Measurements from ENCODE around the gene DIRAS3. TPM values are rescaled to one million over a fixed set of nuclear protein-coding genes. Genes with fewer than 3 reads are reported as not detected.
A peak's percentile ranks its signal among the peaks of the same experiment; 100 is the strongest.

Gene DIRAS3
- total and polyA plus RNA-seq, 2 of the 8 experiments (the other 6 are each of a cell fraction or from before 2014, with no cell fraction given) = 0.11 TPM; not detected in 1

DNA sequence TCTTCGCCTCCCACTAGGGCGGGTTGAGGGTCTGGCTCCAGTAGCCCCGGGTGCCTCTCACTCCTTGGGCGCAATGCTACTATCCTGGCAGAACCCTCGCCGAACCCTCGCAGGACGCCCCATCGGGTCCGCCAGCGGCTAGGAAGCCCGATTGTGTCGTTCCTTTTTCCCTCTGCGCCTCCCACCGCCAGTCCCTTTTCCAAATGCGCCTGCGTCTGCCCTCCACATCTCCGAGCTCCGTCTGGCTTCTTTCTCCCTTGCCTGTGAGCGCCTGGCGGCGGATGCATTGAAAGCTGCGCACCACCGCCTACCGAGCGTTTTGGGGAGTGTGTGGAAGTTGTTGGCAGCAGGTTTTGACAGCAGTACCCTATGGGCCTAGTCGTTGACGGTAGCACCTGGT is 1.0 kb upstream of the DIRAS3 start:
- Histone ChIP-seq H2BK5ac (ENCODE audit: low read depth, low read length) (no peak overlapping the region), H3K56ac (replicated peaks; ENCODE audit: insufficient read length, low read depth, low read length) (no peak overlapping the region), H4K8ac (ENCODE audit: extremely low read depth, insufficient read depth, low read length) (no peak overlapping the region), H3K4ac (replicated peaks; ENCODE audit: insufficient read length, low read depth, low read length) (no peak overlapping the region), H3K27me3 (replicated peaks in 1 of 4; ENCODE audit: control insufficient read depth in 3 of 4, extremely low read depth in 1 of 4, insufficient read depth in 3 of 4, low read length in 3 of 4) (peaks cover 0 to 22% (median 15%) of the 10 kb centered on the region in 4 experiments; a peak in 6 of 7 replicates), H3K4me1 (replicated peaks in 1 of 4; ENCODE audit: control insufficient read depth in 3 of 4, insufficient read depth in 4 of 4, low read length in 3 of 4) (peaks cover 0 to 6% (median 0%) of the 10 kb centered on the region in 4 experiments; a peak in 3 of 7 replicates), H3K27ac (ENCODE audit: low read depth, low read length) (no peak overlapping the region), H3K4me3 (ENCODE audit: extremely low read depth in 1 of 4, insufficient read depth in 2 of 4, low read depth in 3 of 4, low read length in 4 of 4) (peak overlapping the region in 3 of 4 experiments; percentile 19 to 56 (median 29); a peak in 5 of 8 replicates), H3K9me3 (ENCODE audit: insufficient read depth in 2 of 2, low read depth in 1 of 2, low read length in 1 of 2) (peaks cover 0 to 5% of the 10 kb centered on the region in 2 experiments; a peak in 1 of 4 replicates), H3K23ac (ENCODE audit: insufficient read length) (no peak overlapping the region), H3K36me3 (ENCODE audit: control insufficient read depth in 2 of 4, insufficient read depth in 4 of 4, low read length in 3 of 4) (no peaks in the 10 kb centered on the region), H2BK120ac (replicated peaks; ENCODE audit: low read depth, low read length) (no peak overlapping the region), H2BK20ac (ENCODE audit: low read length) (no peak overlapping the region), H3K14ac (ENCODE audit: insufficient read length) (no peak overlapping the region), H2BK12ac (ENCODE audit: low read depth, low read length) (no peak overlapping the region), H4K5ac (ENCODE audit: insufficient read length, low read depth, low read length) (no peak overlapping the region), H3K9ac (replicated peaks in 1 of 4; ENCODE audit: extremely low read depth in 1 of 4, low read depth in 3 of 4, low read length in 3 of 4) (no peak overlapping the region), H3K18ac (ENCODE audit: extremely low read depth, low read length) (no peak overlapping the region), H2BK15ac (ENCODE audit: low read length) (no peak overlapping the region), H2AK5ac (ENCODE audit: low read depth, low read length) (no peak overlapping the region), H4K20me1 (replicated peaks in 1 of 2; ENCODE audit: control insufficient read depth in 1 of 2, insufficient read depth in 2 of 2, low read length in 2 of 2) (no peaks in the 10 kb centered on the region), H3K79me2 (ENCODE audit: control insufficient read depth in 1 of 2, insufficient read depth in 2 of 2, low read length in 2 of 2) (no peaks in the 10 kb centered on the region), H3K79me1 (ENCODE audit: low read depth, low read length) (no peaks in the 10 kb centered on the region), H3K23me2 (ENCODE audit: low read depth, low read length) (no peaks in the 10 kb centered on the region), H2AFZ (ENCODE audit: low read length) (no peak overlapping the region), H4K91ac (replicated peaks; ENCODE audit: insufficient read length, low read length) (no peak overlapping the region), H3K4me2 (ENCODE audit: insufficient read depth in 1 of 2, low read depth in 2 of 2, low read length in 2 of 2) (peak overlapping the region; percentile 70 to 84)
- ChIA-PET POLR2A (ENCODE audit: partially characterized antibody) (no interaction called here), CTCF (ENCODE audit: partially characterized antibody) (no interaction called here)
- no peak for FAIRE-seq
- peak in 1 of 2 experiments; percentile 64 for DNase-seq (ENCODE audit: low read depth in 1 of 2, low spot score in 2 of 2)
- WGBS, 2 experiments (ENCODE audit: extremely low coverage in 1 of 2, insufficient coverage in 1 of 2, insufficient read length in 1 of 2, insufficient replicate concordance in 2 of 2, low coverage in 1 of 2, low lambda C conversion rate in 2 of 2, missing lambda C conversion rate in 1 of 2) = 43% methylated on average over 23 of the region's 28 CpGs; no CpG with 5 or more reads in 1 of the 2 experiments
- TF ChIP-seq ASH2L (IDR thresholded peaks at IDR 0.05; ENCODE audit: low read length) (no peak), CBX5 (IDR thresholded peaks at IDR 0.05; ENCODE audit: low read depth, low read length) (no peak), SAP30 (IDR thresholded peaks at IDR 0.05; ENCODE audit: insufficient read depth, insufficient replicate concordance, low read length) (no peak), GABPA (IDR thresholded peaks at IDR 0.05; ENCODE audit: borderline replicate concordance, insufficient read depth, low read length) (no peak), HDAC2 (IDR thresholded peaks at IDR 0.05; ENCODE audit: borderline replicate concordance in 1 of 2, low read depth in 2 of 2, low read length in 2 of 2) (no peak), CEBPB (IDR thresholded peaks at IDR 0.05; ENCODE audit: low read depth, low read length) (no peak), KDM1A (IDR thresholded peaks at IDR 0.05; ENCODE audit: borderline replicate concordance, low read length) (no peak), TEAD4 (IDR thresholded peaks at IDR 0.05; ENCODE audit: low read depth, low read length) (no peak), CTBP2 (IDR thresholded peaks at IDR 0.05; ENCODE audit: borderline replicate concordance, insufficient read depth, insufficient read length, low read length) (no peak), NRF1 (IDR thresholded peaks at IDR 0.05; ENCODE audit: low read depth, low read length) (0 out of 2 replicates have a peak, but pooled peaks have one; percentile 12), TAF1 (IDR thresholded peaks at IDR 0.05; ENCODE audit: low read depth, low read length) (no peak), JUND (IDR thresholded peaks at IDR 0.05; ENCODE audit: low read length) (no peak)
- TF ChIP-seq, protein P1, sequence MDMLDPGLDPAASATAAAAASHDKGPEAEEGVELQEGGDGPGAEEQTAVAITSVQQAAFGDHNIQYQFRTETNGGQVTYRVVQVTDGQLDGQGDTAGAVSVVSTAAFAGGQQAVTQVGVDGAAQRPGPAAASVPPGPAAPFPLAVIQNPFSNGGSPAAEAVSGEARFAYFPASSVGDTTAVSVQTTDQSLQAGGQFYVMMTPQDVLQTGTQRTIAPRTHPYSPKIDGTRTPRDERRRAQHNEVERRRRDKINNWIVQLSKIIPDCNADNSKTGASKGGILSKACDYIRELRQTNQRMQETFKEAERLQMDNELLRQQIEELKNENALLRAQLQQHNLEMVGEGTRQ (IDR thresholded peaks at IDR 0.05; ENCODE audit: low read length) = no peak

All from H1 (cell line).